Astrocyte of the hippocampus (primary cell): Measurements from ENCODE around the gene SMC6.
A peak's percentile ranks its signal among the peaks of the same experiment; 100 is the strongest.

Source experiments
- DNase-seq: peaks from one replicate; pipeline ENCODE4 v3.0.0; 2011; ENCODE audit warnings: low read depth, low spot score

The SMC6 gene

GRCh38 chr2:17717666-17718065 lies 35.9 kb downstream of the SMC6 start:
- DNase-seq, result no peak

GRCh38 chr2:17713291-17713690 lies 40.3 kb downstream of the SMC6 start:
- no peak for DNase-seq

DNA sequence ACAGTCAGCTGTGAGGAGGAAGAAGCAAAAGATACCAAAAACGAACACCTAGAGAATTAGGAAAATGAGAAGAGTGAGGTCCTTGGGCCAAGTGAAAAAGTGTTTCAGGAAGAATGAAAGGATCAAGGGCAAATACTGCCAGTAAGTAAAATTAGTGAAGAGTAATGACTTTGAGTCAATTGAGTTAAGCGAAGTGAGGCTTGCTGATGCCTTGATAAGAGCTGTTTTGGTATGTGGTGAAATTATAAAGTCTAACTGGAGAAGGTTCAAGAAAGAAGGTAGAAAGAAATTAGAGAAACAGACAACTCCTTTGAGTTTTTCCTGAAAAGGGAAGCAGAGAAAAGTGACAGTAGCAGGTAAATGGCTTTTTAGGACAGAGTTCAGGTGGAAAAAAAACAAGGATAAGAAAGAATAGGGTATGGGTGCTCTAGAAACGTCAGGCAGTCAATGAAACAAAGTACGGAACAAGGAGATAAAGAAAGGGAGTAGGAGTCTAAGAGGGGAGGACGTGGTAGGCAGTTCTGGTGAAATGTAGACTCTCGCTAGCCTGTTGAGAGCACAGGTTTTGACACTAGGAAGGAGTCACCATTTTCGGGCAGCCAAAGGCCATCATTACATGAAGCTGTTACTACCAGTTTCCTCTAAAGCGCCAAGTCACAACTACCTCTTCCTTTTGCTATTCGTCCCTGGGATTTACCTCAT lies 42.9 kb downstream of the SMC6 start:
- DNase-seq, result no peak

DNA sequence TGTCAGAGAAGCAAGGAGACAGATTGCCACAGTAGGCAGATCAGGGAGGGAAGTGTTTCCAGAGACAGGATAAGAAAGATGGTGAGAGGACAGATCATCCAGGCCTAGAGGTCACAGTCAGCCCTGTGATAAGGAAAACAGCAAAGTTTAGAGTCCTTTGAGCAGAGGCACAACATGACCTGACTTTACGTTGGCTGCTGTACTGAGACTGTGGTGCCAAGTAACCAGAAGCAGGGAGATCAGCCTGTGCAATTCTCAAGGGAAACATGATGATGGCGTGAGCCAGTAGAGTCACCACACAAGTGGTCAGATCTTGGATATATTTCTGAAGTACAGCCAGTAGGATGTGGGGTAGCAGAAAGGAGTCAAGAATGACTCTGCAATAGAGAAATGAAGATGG lies 43.7 kb downstream of the SMC6 start:
- DNase-seq, result no peak

DNA sequence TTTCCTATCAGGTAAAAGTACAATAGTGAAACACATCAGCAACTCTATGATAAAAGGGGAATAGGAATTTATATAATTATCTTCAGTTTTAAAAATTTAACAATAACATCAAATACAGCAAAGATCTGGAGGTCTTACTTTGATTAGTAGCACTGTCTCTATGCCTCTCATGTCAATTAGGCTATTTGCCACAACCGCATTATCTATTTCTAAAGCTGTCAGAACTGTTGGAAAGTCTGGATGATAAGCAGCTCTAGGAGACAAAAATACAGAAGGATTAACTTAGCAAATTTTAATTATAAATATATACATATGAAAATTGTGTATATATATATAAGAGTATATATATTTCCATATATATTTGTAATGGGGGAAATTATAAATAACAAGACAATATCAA lies 45.1 kb downstream of the SMC6 start:
- no peak for DNase-seq

DNA sequence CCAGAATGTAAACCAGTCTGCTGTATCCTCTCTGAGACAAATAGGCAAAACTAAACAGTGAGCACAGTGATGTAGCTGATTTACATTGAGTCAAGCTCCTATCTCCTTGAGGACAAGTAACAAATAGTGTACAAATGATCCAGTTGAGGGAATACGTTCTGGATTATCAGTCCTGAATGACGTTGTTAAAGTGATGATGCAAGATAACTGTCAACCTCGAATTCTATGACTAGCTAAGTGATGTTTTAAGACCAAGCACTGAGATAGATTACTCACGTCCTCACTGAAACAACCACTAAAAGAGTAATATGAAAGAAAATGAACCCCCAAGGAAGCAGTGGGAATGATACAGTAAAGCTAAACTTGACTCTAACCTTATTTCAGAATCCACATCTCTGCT lies 46.8 kb downstream of the SMC6 start:
- DNase-seq, result no peak

DNA sequence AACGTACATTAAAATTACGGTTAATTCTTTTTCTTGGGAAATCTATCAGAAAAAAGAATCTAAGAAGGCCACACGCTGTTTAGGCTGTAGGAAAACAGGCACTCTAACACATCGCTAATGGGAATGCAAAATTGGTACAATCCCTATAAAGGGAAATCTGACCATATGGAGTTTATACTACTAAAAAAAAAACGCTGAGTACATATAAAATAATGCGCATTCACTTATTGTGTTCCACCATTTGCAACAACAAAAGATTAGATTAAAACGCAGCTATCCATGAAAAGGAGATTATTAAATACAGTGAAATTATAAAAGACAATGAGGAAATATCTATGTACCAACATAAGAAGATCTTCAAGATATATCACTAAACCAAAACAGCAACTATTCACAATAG lies 62.8 kb downstream of the SMC6 start:
- no peak for DNase-seq

- DNase-seq, result no peak
These were observed 64.6 kb downstream of the SMC6 start for GRCh38 chr2:17689010-17689409.

GRCh38 chr2:17688600-17688999 lies 65.0 kb downstream of the SMC6 start:
- DNase-seq, result no peak

- no peak for DNase-seq
These were observed 69.6 kb downstream of the SMC6 start for GRCh38 chr2:17683981-17684380.

- DNase-seq, result no peak
These were observed 71.3 kb downstream of the SMC6 start for GRCh38 chr2:17682098-17682857.

GRCh38 chr2:17680119-17680518 lies 73.5 kb downstream of the SMC6 start:
- peak; percentile 17 for DNase-seq

GRCh38 chr2:17674817-17675216 lies 78.8 kb downstream of the SMC6 start:
- DNase-seq, result no peak

DNA sequence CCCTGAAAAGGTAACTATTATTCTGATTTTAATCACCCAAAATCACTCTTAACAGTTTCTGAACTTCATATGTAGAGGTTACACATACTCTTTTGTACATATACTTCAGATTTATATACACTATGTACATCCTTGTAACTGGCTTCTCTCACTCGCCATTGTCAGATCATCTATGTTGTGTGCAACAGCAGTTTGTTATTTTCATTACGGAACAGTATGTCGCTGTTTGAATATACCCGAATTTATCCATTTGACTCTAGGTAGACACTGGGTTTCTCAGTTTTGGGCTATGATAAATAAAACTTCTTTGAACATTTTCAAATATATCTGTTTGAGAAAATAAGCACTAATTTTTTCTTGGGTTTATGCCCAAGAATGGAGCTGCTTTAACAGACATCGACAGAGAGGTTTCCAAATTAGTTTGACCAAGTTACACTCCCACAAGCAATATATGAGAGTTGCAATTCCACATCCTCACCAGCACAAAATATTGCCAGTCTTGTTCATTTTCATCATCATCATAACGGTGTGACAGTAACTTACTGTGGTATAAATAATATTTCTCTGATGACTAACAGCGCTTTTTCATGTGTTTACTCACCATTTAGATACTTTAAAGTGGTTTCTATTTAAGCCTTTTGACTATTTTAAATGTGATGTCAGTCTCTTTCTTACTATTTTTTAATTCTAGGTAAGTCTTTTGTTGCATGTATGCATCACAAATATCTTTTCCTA lies 80.9 kb downstream of the SMC6 start:
- peak; percentile 27 for DNase-seq

DNA sequence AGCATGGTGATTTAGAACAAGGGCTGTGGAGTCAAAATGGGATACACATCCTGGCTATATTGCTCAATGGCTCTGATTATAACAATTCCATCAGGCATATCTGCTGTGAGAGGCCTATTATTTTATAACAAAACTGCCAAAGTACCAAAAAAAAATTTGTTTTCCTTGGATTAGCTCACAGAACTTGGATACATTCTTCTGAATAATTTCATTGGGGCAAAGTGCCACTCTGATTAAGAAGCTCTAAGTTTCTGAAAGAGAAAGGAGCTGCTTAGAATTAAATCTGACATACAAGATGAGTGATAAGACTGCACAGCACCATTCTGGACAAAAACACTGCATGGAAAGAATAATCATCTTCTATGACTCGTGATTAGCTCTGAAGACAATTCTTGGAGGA lies 85.7 kb downstream of the SMC6 start:
- peak; percentile 29 for DNase-seq

- DNase-seq, result no peak
These were observed 89.1 kb downstream of the SMC6 start for GRCh38 chr2:17664534-17664933.

DNA sequence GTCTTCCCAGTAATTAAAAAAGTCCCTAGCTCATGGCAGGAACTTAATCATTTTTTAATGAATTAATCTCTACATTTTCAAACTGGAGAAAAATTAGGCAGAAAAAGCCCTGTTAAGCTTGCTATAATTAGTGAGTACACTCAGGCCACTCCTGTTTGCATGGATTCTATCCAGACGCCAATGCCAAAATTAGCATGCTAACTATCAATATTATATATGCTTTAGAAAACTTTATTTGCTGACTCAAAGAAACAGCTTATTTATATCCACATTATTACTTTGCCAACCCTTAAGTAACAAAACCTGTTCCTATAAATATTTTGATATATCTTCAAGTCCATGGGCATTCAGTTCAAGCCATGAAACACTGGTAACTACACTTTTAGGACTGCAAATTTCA lies 90.9 kb downstream of the SMC6 start:
- no peak for DNase-seq

- DNase-seq, result no peak
These were observed 92.2 kb downstream of the SMC6 start for GRCh38 chr2:17661460-17661859.

- no peak for DNase-seq
These were observed 93.4 kb downstream of the SMC6 start for GRCh38 chr2:17660219-17660618.

DNA sequence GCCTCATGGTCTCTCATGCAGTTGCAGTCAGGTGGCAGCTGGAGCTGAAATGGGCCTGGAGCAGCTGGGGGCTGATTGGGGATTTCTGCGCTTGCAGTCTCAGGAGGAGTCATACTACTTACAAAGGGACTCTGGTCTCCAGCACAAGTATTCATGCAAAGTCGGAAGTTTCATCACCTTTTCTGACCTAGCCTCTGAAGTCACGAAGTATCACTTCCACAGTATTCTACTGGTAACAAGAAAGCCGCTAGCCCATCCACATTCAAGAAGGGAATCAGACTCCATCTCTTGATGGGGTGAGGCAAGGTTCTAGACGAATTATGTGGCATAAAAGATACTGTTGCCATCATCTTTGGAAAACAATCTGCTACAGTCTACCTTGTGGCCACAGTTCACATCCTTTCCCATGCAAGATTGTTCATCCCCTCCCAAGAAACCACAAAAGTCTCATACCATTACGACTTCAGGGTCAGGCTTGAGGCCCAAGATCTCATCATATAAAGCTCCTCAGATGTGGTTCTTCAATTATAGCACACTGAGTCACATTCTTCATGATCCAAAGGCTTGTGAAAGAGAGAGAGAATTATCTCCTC lies 95.3 kb downstream of the SMC6 start:
- DNase-seq, result no peak

GRCh38 chr2:17657759-17658158 lies 95.9 kb downstream of the SMC6 start:
- DNase-seq, result no peak

DNA sequence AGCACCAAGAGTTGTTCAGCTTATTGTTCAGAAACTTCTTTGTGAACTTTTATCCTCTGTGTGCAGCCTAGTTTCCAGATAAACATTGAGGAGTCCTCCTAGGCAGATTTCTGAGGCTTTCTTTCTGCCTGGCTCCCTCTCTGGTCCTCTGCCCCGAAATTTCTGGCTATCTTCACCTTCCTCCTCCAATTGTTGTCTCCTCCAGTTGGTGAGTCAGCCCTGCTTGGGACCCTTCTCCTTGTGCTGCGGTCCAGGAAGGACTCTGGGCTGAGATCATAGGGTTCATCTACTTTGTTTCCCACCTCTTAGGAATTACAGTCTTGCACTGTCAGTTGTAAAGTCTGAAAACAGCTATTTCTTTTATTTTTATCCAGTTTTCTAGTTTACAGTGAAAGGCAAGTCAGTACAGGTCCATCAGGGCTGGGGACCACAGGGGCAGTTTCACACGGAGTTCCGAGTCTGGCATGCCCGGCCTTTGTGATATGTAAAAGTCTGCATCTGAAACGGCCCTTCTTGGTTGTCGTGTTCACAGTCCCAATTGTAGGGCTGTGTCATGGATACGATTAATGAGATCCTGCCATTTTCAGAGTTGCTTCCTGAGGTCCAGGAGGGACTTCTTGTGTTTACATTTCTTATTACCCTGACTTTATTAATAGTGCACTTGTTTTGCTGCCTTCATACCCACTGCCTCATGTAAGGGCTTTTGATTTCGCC lies 100.8 kb downstream of the SMC6 start:
- peak; percentile 29 for DNase-seq
